GM03348 (cell line): ENCODE data around the gene TUBGCP6.
"Not testable (repeated sequence)": the region's sequence is repeated elsewhere in the genome, so short reads cannot be mapped to it uniquely, and the experiment has no call there.

Experiments used
- DNase-seq: peaks from one replicate; pipeline ENCODE4 v3.0.0; 2012; ENCODE audit warnings: low spot score

The TUBGCP6 gene

GRCh38 chr22:50278956-50279619 is 34.3 kb upstream of the TUBGCP6 start:
- DNase-seq, result no peak

- DNase-seq, result no peak
Observed at GRCh38 chr22:50278461-50278860, 33.6 kb upstream of the TUBGCP6 start.

- DNase-seq, result no peak
Observed at GRCh38 chr22:50277761-50278160, 32.9 kb upstream of the TUBGCP6 start.

GRCh38 chr22:50276143-50276542 is 31.3 kb upstream of the TUBGCP6 start:
- peak; percentile 59 for DNase-seq

- DNase-seq, result no peak
Observed at GRCh38 chr22:50275181-50276055, 30.6 kb upstream of the TUBGCP6 start.

GRCh38 chr22:50274771-50275170 is 29.9 kb upstream of the TUBGCP6 start:
- DNase-seq, result no peak

- DNase-seq, result peak; percentile 68
Observed at GRCh38 chr22:50274311-50274710, 29.5 kb upstream of the TUBGCP6 start.

- DNase-seq, result not testable (repeated sequence)
Observed at GRCh38 chr22:50273781-50274180, 29.0 kb upstream of the TUBGCP6 start.

GRCh38 chr22:50273352-50273751 is 28.5 kb upstream of the TUBGCP6 start:
- not testable (repeated sequence) for DNase-seq

GRCh38 chr22:50272044-50272802 is 27.4 kb upstream of the TUBGCP6 start:
- no peak for DNase-seq

GRCh38 chr22:50271519-50271970 is 26.7 kb upstream of the TUBGCP6 start:
- DNase-seq, result peak; percentile 89

- peak; percentile 84 for DNase-seq
Observed at GRCh38 chr22:50270666-50271394, 26.0 kb upstream of the TUBGCP6 start.

- DNase-seq, result peak; percentile 85
Observed at GRCh38 chr22:50269970-50270665, 25.3 kb upstream of the TUBGCP6 start, which contains the start of gene MAPK11. TSS of gene MAPK11 (minus strand) at chr22:50270380. CDS start at chr22:50270292, 88 bp downstream.

- no peak for DNase-seq
Observed at GRCh38 chr22:50269573-50269969, 24.7 kb upstream of the TUBGCP6 start.

GRCh38 chr22:50268655-50269113 is 23.9 kb upstream of the TUBGCP6 start:
- no peak for DNase-seq

GRCh38 chr22:50267591-50268390 is 23.0 kb upstream of the TUBGCP6 start:
- peak; percentile 98 for DNase-seq

- no peak for DNase-seq
Observed at GRCh38 chr22:50266994-50267393, 22.2 kb upstream of the TUBGCP6 start.

- no peak for DNase-seq
Observed at GRCh38 chr22:50264946-50265669, 20.3 kb upstream of the TUBGCP6 start.

GRCh38 chr22:50264104-50264745 is 19.4 kb upstream of the TUBGCP6 start:
- DNase-seq, result no peak
